Hepatocyte (in vitro differentiated cells): ENCODE results near the gene DMD.

Experiments used
- EZH2 ChIP-seq: fragments of 200-600 bp; sonication (generic); IDR thresholded peaks from 2 replicates; pipeline ENCODE4 v1.6.1; 2016; ENCODE audit warnings: antibody characterized with exemption, mild to moderate bottlenecking, borderline replicate concordance
- TF ChIP-seq, protein P1 (sequence below): fragments of 200-600 bp; sonication (generic); IDR thresholded peaks from 2 replicates; pipeline ENCODE4 v1.5.1; 2016; ENCODE audit warnings: antibody characterized with exemption, mild to moderate bottlenecking; ENCODE audit not compliant: poor library complexity

DNA sequence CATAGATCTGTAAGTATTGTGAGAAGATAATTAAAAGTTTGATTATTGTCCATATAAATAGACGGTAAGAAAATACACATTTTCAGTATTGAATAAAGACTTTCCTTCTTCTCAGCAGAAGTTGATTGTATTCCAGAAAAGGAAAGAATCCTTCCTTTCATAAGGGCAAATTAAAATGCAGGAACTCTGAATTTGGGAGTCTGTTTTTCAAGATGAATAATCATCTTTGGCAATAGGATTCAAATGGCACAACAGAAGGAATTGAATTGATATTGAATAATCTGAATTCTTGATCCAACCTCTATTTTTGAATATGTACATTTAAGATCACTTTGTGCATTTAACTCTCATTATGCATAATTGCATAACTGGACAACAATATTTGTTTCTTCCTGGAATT is 149.3 kb downstream of the DMD start:
- no peak for TF ChIP-seq EZH2
- TF ChIP-seq, protein P1, sequence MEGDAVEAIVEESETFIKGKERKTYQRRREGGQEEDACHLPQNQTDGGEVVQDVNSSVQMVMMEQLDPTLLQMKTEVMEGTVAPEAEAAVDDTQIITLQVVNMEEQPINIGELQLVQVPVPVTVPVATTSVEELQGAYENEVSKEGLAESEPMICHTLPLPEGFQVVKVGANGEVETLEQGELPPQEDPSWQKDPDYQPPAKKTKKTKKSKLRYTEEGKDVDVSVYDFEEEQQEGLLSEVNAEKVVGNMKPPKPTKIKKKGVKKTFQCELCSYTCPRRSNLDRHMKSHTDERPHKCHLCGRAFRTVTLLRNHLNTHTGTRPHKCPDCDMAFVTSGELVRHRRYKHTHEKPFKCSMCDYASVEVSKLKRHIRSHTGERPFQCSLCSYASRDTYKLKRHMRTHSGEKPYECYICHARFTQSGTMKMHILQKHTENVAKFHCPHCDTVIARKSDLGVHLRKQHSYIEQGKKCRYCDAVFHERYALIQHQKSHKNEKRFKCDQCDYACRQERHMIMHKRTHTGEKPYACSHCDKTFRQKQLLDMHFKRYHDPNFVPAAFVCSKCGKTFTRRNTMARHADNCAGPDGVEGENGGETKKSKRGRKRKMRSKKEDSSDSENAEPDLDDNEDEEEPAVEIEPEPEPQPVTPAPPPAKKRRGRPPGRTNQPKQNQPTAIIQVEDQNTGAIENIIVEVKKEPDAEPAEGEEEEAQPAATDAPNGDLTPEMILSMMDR: no peak
